ENCODE results near the gene CPB2. TPM values are rescaled to one million over a fixed set of nuclear protein-coding genes. Genes with fewer than 3 reads are reported as not detected.

Gene CPB2
- total RNA-seq, 1 experiment from 2014 or later = 0.15 TPM

DNA sequence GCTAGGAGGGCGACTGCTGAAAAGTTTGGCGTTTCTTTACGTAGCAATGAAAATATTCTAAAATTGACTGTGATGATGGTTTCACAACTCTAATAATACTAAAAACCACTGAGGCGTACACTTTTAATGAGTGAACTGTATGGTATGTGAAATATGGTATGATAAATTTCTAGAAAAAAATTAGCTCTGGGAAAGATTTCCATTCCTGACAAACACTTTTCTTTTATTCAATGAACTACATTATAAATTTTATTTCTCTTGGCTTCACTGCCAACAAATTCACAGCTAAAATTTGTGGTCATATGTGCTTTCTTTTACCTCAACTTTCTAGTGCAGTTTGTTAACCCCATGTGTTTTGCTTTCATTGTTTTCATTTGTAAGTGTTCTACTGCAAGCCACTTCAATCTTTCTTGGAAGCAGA, 63.4 kb downstream of the CPB2 start:
- BruUV-seq (replicated peaks) = no TSS peak
- Histone ChIP-seq H3K36me3 (ENCODE audit: control insufficient read depth in 1 of 2, insufficient read depth in 2 of 2, low read length in 2 of 2) (peaks cover 5 to 12% of the 10 kb centered on the region in 2 experiments; a peak in 2 of 4 replicates), H4K20me1 (ENCODE audit: insufficient read depth) (peaks cover 4% of the 10 kb centered on the region; the same call in 1 of the 2 replicates), H3K9ac (ENCODE audit: low read length) (no peak overlapping the region), H3K9me2 (ENCODE audit: insufficient read depth) (no peaks in the 10 kb centered on the region), H3K9me3 (ENCODE audit: control insufficient read depth in 1 of 2, insufficient read depth in 1 of 2, low read depth in 1 of 2, low read length in 2 of 2) (no peaks in the 10 kb centered on the region), H3K27me3 (ENCODE audit: insufficient read depth, low read length) (no peaks in the 10 kb centered on the region), H3K4me2 (ENCODE audit: low read length) (no peak overlapping the region), H3K27ac (ENCODE audit: low read depth, low read length) (no peak overlapping the region), H3K4me3 (replicated peaks in 1 of 2; ENCODE audit: low read depth in 1 of 2, low read length in 2 of 2) (no peak overlapping the region), H2AFZ (ENCODE audit: low read depth, low read length, poor library complexity, severe bottlenecking) (no peak overlapping the region), H3K4me1 (ENCODE audit: control insufficient read depth in 1 of 2, insufficient read depth in 2 of 2, low read length in 2 of 2) (no peaks in the 10 kb centered on the region), H3K79me2 (ENCODE audit: insufficient read depth, low read length) (peaks cover 69% of the 10 kb centered on the region)
- intact Hi-C loops (cut with micrococcal nuclease) = no loop called here
- TF ChIP-seq, protein P1, sequence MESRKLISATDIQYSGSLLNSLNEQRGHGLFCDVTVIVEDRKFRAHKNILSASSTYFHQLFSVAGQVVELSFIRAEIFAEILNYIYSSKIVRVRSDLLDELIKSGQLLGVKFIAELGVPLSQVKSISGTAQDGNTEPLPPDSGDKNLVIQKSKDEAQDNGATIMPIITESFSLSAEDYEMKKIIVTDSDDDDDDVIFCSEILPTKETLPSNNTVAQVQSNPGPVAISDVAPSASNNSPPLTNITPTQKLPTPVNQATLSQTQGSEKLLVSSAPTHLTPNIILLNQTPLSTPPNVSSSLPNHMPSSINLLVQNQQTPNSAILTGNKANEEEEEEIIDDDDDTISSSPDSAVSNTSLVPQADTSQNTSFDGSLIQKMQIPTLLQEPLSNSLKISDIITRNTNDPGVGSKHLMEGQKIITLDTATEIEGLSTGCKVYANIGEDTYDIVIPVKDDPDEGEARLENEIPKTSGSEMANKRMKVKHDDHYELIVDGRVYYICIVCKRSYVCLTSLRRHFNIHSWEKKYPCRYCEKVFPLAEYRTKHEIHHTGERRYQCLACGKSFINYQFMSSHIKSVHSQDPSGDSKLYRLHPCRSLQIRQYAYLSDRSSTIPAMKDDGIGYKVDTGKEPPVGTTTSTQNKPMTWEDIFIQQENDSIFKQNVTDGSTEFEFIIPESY (IDR thresholded peaks at IDR 0.05; ENCODE audit: extremely low read depth, insufficient replicate concordance, low read length) = no peak
- no peak for TF ChIP-seq EZH2phosphoT487 (IDR thresholded peaks at IDR 0.05; ENCODE audit: borderline replicate concordance)
- no peak for TF ChIP-seq EGR1 (IDR thresholded peaks at IDR 0.05; ENCODE audit: low read depth)
- no peak for TF ChIP-seq SP1 (IDR thresholded peaks at IDR 0.05; ENCODE audit: low read depth)
- TF ChIP-seq POLR2A (IDR thresholded peaks at IDR 0.05; ENCODE audit: borderline replicate concordance, extremely low read depth, insufficient read depth, insufficient read length) = no peak
- TF ChIP-seq ZNF274 (IDR thresholded peaks at IDR 0.05; ENCODE audit: low read depth, low read length) = no peak
- no peak for TF ChIP-seq POLR2AphosphoS5 (IDR thresholded peaks at IDR 0.05; ENCODE audit: low read depth, low read length)
- TF ChIP-seq ZFX (IDR thresholded peaks at IDR 0.05) = no peak
- TF ChIP-seq ELF1 (IDR thresholded peaks at IDR 0.05; ENCODE audit: borderline replicate concordance, low read depth) = no peak
- no peak for TF ChIP-seq EZH2 (IDR thresholded peaks at IDR 0.05)
- TF ChIP-seq CBX3 (IDR thresholded peaks at IDR 0.05; ENCODE audit: low read depth) = no peak
- no peak for TF ChIP-seq SRF (IDR thresholded peaks at IDR 0.05; ENCODE audit: low read depth)
- CTCF ChIA-PET = no interaction called here
- POLR2A ChIA-PET = no interaction called here
- no peak for ATAC-seq
- RAD21 ChIA-PET (ENCODE audit: low non-redundant PET in 1 of 2, low total read pairs in 2 of 2, uncharacterized antibody in 2 of 2, unreplicated experiment in 2 of 2) = no interaction called here
- no peak for DNase-seq (ENCODE audit: low read depth, low spot score)

Data from HCT116 (cell line).